ENCODE measurements around the gene LRFN5.
"Not testable (repeated sequence)": the region's sequence is repeated elsewhere in the genome, so short reads cannot be mapped to it uniquely, and the experiment has no call there.

LRFN5 gene

GRCh38 chr14:41899416-41899815 is 292.7 kb downstream of the LRFN5 start:
- DNase-seq (ENCODE audit: low read depth in 2 of 2) = no peak

GRCh38 chr14:41900644-41901043 is 294.0 kb downstream of the LRFN5 start:
- DNase-seq (ENCODE audit: low read depth in 2 of 2) = no peak

- no peak for DNase-seq (ENCODE audit: low read depth in 2 of 2)
These were observed 294.4 kb downstream of the LRFN5 start for GRCh38 chr14:41901089-41901488.

- no peak for DNase-seq (ENCODE audit: low read depth in 2 of 2)
These were observed 298.8 kb downstream of the LRFN5 start for GRCh38 chr14:41905394-41905964.

- DNase-seq (ENCODE audit: low read depth in 2 of 2) = not testable (repeated sequence)
These were observed 304.5 kb downstream of the LRFN5 start for GRCh38 chr14:41911155-41911554.

GRCh38 chr14:41913398-41913797 is 306.7 kb downstream of the LRFN5 start:
- DNase-seq (ENCODE audit: low read depth in 2 of 2) = no peak

GRCh38 chr14:41915732-41916131 is 309.1 kb downstream of the LRFN5 start:
- DNase-seq (ENCODE audit: low read depth in 2 of 2) = no peak

GRCh38 chr14:41916313-41916712 is 309.6 kb downstream of the LRFN5 start:
- no peak for DNase-seq (ENCODE audit: low read depth in 2 of 2)

- no peak for DNase-seq (ENCODE audit: low read depth in 2 of 2)
These were observed 318.7 kb downstream of the LRFN5 start for GRCh38 chr14:41925409-41925808.

GRCh38 chr14:41950428-41951151 is 343.9 kb downstream of the LRFN5 start:
- DNase-seq (ENCODE audit: low read depth in 2 of 2) = no peak
